HG03025 (cell line): ENCODE data around the gene LPAR2.
A peak's percentile ranks its signal among the peaks of the same experiment; 100 is the strongest.

Source experiments
- ATAC-seq: cut with Tn5 transposase; IDR thresholded peaks from one replicate; pipeline ENCODE4 v1.9.1; 2021; ENCODE audit warnings: mild to moderate bottlenecking, moderate library complexity; ENCODE audit not compliant: unreplicated experiment, low FRiP score

Gene LPAR2

GRCh38 chr19:19654441-19654840 lies 26.4 kb upstream of the LPAR2 start:
- no peak for ATAC-seq

DNA sequence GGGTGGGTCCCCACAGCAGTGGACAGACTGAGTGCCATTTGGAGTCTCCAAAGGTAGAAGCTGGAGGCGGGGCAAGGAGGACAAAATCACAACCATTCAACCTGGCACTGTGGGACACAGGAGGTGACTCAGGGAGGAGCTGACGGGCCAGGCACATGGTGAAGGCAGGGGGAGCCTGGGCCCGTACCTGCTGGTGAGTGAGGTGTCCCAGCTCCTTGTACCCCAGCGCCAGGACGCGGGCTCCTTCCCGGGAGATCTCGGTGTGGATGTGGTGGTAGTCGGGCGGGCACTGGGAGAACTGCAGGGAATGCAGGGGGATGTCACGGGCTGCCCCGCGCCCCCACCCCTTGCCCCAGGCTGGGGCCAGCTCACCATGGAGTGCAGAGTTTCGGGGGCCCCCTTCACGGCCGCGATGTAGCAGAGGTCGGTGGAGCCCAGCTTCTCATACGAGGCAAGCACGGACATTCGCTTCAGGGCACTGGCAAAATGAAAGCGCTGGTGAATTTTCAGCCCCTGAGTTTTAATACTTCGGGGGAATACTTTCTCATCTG lies 25.7 kb upstream of the LPAR2 start:
- ATAC-seq: no peak

DNA sequence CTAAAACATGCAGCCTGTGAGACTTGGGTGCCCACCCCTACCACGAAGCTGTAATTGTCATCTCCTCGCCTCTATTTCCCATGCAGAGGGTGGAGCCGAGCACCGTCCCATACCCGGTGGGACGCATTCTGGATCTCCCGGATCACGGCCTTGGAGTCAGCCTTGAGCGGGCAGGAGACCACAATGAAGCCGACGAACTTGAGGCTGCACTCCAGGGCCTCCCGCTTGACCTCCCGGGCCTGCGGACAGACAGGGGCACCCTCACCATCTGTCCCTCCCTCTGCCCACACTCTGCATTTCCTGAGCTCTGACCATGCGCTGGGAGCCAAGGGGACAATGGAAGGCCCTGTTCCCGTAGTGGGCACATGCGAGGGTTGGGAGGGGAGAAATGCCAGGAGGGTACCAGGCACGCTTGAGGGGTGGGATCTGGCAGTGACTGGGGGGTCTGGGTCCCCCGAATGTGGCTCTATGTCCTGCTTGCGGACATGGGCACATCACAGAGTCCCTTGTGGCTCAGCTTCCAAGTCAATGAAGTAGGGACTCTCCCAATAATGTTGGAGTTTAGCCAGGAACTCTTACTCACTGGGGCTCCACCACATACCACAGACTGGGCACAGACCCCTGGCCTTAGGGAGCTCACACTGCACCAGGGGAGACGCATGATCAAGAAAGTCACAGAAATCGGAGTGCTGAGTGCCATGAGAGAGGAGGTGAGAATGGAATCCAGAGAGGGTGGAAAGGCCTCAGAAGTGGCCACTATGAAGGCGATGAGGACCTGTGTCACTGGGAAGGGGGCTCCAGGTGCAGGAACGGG lies 24.7 kb upstream of the LPAR2 start:
- no peak for ATAC-seq

DNA sequence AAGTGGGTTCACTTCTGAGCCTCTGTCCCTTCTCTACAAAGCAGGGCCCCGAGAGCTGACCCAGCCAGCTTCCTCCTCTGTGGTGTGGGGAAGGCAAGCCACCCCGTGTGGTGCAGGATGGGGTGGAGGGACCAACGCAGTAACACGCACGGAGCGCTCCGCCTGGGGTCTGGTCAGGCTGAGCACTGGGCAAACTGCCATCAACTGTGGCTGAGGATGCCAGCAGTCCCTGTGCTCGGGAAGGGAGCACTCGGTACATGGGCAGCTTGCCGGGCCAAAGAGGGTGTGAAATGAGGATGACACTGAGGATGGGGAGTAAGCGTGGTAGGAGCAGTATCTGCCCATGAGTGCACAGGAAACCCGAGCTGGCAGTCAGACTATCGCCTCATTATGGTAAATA lies 23.1 kb upstream of the LPAR2 start:
- ATAC-seq: no peak

DNA sequence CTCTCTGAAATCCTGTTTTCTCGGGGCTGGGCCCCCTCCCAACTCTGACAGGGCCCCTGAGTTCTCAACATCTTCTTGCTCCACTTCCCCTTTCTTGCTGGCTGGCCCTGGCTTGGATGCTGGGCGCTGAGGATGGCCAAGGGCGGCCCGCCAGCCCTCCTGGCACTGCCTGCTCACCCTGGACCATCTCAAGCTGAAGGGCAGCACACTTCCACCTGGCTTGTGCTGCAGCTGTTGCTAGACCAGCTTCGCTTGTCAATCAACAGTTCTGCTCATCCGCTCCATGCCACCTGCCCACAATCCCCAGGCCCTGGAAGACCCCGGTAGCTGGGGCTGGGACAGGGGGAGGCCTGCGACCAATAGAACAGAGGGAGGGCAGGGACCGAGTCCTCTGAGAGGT lies 22.3 kb upstream of the LPAR2 start:
- no peak for ATAC-seq

GRCh38 chr19:19649580-19649995 lies 21.6 kb upstream of the LPAR2 start:
- ATAC-seq: no peak

- no peak for ATAC-seq
These were observed 21.1 kb upstream of the LPAR2 start for GRCh38 chr19:19649155-19649554.

GRCh38 chr19:19647037-19647835 lies 19.2 kb upstream of the LPAR2 start:
- no peak for ATAC-seq

- no peak for ATAC-seq
These were observed 17.3 kb upstream of the LPAR2 start for GRCh38 chr19:19645233-19645870.

DNA sequence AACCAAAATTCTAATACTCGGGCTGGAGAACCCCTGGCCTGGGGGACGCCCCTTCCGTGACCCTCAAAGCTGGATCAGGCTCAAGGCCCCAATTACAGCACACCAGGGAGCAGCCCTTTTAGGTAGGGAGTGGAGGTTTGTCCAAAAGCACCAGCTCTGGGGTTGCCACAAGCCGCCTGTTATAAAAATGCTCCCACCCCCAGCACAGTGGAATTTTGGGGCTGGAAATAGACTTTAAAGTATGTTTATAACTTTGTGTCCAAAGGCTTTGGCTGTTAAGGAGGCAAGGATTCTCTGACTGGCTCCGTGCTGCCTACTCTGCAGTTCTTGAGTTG lies 16.0 kb upstream of the LPAR2 start:
- no peak for ATAC-seq

GRCh38 chr19:19643158-19644053 lies 15.4 kb upstream of the LPAR2 start, which contains the start of gene GMIP:
Gene GMIP, minus strand, starts transcription at chr19:19643657. Its CDS starts 128 bp downstream, at chr19:19643529.
- peak; percentile 47 for ATAC-seq

- no peak for ATAC-seq
These were observed 14.6 kb upstream of the LPAR2 start for GRCh38 chr19:19642506-19643157.

DNA sequence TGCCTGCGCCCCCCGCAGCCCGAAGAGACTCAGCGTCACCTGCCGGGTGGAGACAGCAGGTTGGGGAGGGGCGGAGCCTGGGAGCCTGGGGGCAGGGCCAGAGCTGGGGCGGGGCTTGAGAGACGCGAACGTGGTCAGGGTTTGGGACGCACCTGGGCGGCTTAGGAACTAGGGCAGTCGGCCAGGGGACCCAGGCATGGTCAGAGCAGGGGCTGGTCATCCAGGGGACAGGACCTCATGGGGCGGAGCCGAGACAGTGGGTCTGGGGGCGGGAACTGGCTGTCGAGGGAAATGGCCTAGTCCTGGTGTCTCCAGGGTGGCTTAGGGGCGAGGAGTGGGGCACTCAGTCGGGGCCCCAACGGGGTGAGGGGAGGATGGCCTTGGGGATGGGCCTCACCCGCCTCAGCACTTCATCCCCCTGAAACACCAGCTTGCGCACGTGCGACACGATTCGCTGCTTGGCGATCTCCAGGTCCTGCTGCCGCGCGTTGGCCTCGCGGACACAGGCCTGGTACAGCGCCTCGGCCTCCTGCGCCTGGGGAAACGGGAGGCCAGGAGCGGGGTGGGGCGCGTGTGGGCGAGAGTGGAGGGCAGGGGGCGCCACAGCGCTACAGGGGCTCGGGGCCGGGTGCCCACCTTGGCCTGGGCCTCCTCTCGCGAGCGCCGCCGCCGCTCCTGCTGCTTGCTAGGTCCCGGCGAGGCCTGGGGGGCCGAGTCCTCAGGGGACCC lies 9.7 kb upstream of the LPAR2 start:
- ATAC-seq: no peak

DNA sequence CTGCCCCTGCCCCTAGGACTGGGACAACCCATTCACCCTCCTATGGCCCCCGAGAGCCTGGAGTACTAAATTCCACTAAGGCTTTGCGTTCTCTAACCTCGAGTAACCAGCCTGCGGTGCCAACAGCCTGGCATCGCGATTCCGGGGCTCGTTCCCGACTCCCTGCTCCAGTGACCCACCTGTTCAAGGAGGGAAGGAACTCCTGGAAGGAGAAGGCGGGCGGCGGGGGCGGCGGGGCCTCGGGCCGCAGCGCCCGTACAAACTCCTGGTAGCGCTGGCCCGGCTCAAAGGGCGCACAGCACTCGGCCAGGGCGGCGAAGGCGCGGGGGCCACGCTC lies 9.1 kb upstream of the LPAR2 start:
- ATAC-seq: no peak

GRCh38 chr19:19636573-19637185 lies 8.7 kb upstream of the LPAR2 start:
- ATAC-seq: no peak

DNA sequence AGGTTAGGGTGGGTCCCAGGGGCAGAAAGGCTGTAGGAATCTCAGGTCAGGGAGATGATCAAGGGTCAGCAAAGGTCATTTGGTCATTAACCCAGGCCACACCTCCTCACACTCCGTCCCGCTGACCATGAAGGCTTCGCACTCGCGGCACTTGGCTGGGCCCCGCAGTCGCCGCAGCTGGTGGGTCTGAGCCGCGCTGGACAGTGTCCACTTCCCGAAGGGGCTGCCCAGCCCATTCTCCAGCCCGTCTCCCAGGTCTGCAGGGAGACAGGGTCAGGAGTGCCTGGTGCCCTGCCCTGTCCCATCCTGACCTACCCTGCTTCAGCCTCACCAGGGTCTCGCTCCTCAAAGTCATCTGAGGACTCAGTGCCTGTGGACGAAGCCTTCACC lies 7.3 kb upstream of the LPAR2 start:
- no peak for ATAC-seq

DNA sequence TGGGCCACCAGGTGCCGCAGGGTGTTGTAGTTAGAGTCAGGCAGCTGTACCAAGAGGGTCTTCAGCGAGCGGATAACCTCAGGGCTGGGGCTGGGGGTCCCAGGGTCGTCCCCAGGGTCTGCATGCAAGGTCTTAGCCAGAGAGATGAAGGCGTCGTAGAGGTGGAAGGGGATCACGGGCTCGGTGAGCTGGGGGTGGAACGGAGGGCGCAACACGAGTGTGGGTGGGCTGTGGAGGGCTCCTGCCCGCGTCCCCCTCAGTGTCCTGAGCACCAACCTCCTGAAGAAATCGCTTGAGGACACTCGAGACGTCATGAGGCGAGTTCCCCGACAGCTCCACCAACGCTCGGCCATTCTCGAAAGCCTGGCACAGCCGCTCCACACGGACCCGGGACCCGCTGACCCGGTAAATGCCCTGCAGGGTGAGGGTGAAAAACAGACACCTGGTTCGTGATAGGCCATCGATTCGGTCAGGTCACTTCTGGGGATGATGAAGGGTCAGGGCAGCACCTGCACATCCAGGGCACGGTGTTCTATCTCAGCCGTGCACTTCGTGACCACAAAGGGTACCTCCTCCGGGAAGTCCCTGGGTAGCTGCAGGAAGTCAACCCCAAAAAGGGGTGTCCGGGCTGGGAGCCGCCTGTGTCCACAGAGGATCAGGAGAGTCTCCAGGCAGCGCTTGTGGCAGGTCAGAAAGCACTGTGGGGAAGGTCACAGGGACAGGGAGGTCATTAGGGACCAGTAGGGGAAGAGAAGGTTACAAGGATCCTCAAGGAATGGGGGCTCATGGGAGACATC lies 6.7 kb upstream of the LPAR2 start:
- ATAC-seq: no peak
